Endothelial cell of umbilical vein (primary cell): ENCODE results near the gene CACNA2D3. TPM values are rescaled to one million over a fixed set of nuclear protein-coding genes. Genes with fewer than 3 reads are reported as not detected.

ENCODE experiments used
- BruUV-seq: library from RNA; stranded (reverse); fragments of 400-500 nt; replicated peaks from 2 replicates; lab custom pipeline; 2021; lab: Mats Ljungman, UMichigan
- CTCF ChIA-PET: fragments of 300-600, 350-600 bp; sonication (Branson Sonifier 250); formaldehyde crosslinking; loops from one replicate; lab custom pipeline; 2021; ENCODE audit warnings: antibody characterized with exemption, inconsistent platforms; lab: Charles Lee
- POLR2A ChIA-PET: fragments of 300-600, 350-600 bp; sonication (Branson Sonifier 250); formaldehyde crosslinking; loops from one replicate; lab custom pipeline; 2021; ENCODE audit warnings: antibody characterized with exemption, inconsistent platforms; lab: Charles Lee
- DNase-seq: peaks from one replicate; pipeline ENCODE4 v3.0.0-alpha.2; 2011; ENCODE audit warnings: low read depth, low spot score
- FAIRE-seq: peaks from 2 replicates; lab custom pipeline; 2011; peaks lifted over from hg19 to GRCh38; lab: Jason Lieb, UNC
- H2AFZ ChIP-seq: 2 replicates; pipeline ENCODE4 v1.6.0; 2012; ENCODE audit warnings: low read depth, low read length, control low read depth, inconsistent platforms
- H3K27ac ChIP-seq: 2 replicates; pipeline ENCODE4 v1.5.1; 2011; ENCODE audit warnings: low read depth, mild to moderate bottlenecking, control low read depth, low read length, moderate library complexity; ENCODE audit not compliant: insufficient read depth
- H3K27me3 ChIP-seq, 2 experiments: 2 replicates each; pipeline versions ENCODE4 v1.6.0 to v1.6.1; 2011; ENCODE audit warnings: low read length in 2 of 2, mixed read lengths in 1 of 2; ENCODE audit not compliant: control insufficient read depth in 2 of 2, insufficient read depth in 2 of 2
- H3K36me3 ChIP-seq, 2 experiments: 2 replicates in 1 of 2; 3 replicates in 1 of 2; pipeline ENCODE4 v1.5.1; 2011; ENCODE audit warnings: low read length in 2 of 2, mild to moderate bottlenecking in 1 of 2, moderate library complexity in 1 of 2; ENCODE audit not compliant: control insufficient read depth in 2 of 2, insufficient read depth in 2 of 2; ENCODE audit errors: extremely low read depth in 1 of 2
- H3K4me1 ChIP-seq: 3 replicates; pipeline ENCODE4 v1.5.1; 2011; ENCODE audit warnings: mild to moderate bottlenecking, low read length; ENCODE audit not compliant: control insufficient read depth, insufficient read depth; ENCODE audit errors: extremely low read depth
- H3K4me2 ChIP-seq: 2 replicates; pipeline ENCODE4 v1.6.1; 2011; ENCODE audit warnings: low read length, control low read depth, mixed read lengths; ENCODE audit not compliant: insufficient read depth
- H3K4me3 ChIP-seq, 3 experiments: fragments of 200-600 bp in 1 of 3; sonication (generic), shearing (Covaris generic) in 1 of 3; replicated peaks in 1 of 3; 2 replicates each; pipeline ENCODE4 v1.5.1; 2011 to 2016; ENCODE audit warnings: control low read depth in 3 of 3, low read length in 3 of 3, mild to moderate bottlenecking in 2 of 3, inconsistent platforms in 1 of 3, low read depth in 1 of 3, moderate library complexity in 1 of 3; ENCODE audit not compliant: insufficient read depth in 1 of 3
- H3K79me2 ChIP-seq: 2 replicates; pipeline ENCODE4 v1.6.0; 2012; ENCODE audit warnings: low read length, inconsistent platforms; ENCODE audit not compliant: control insufficient read depth, insufficient read depth
- H3K9ac ChIP-seq: replicated peaks from 2 replicates; pipeline ENCODE3; 2011; ENCODE audit warnings: low read length, control low read depth; ENCODE audit not compliant: insufficient read depth; ENCODE audit errors: extremely low read depth
- H3K9me1 ChIP-seq: replicated peaks from 3 replicates; pipeline ENCODE4 v1.6.0; 2011; ENCODE audit warnings: mild to moderate bottlenecking, low read length; ENCODE audit not compliant: control insufficient read depth, insufficient read depth; ENCODE audit errors: extremely low read depth
- H3K9me3 ChIP-seq: replicated peaks from 2 replicates; pipeline ENCODE4 v1.5.1; 2012; ENCODE audit warnings: low read length, inconsistent platforms; ENCODE audit not compliant: control insufficient read depth, insufficient read depth
- H4K20me1 ChIP-seq: replicated peaks from 2 replicates; pipeline ENCODE3; 2011; ENCODE audit warnings: mild to moderate bottlenecking, low read length; ENCODE audit not compliant: control insufficient read depth, insufficient read depth; ENCODE audit errors: extremely low read depth
- CTCF ChIP-seq, 2 donors: IDR thresholded peaks; 1 replicate in 1 of 2; 2 replicates in 1 of 2; pipeline ENCODE4 v1.5.1; 2011; ENCODE audit warnings: low read length in 2 of 2, mild to moderate bottlenecking in 2 of 2, moderate library complexity in 2 of 2, control low read depth in 1 of 2, inconsistent platforms in 1 of 2, low read depth in 1 of 2; ENCODE audit not compliant: insufficient read depth in 1 of 2; ENCODE audit errors: extremely low read depth in 1 of 2
- EZH2 ChIP-seq: IDR thresholded peaks from 2 replicates; pipeline ENCODE4 v1.6.1; 2012; ENCODE audit warnings: borderline replicate concordance, low read depth, mild to moderate bottlenecking, moderate library complexity, low read length, inconsistent platforms; ENCODE audit not compliant: severe bottlenecking
- FOS ChIP-seq: IDR thresholded peaks from 2 replicates; pipeline ENCODE4 v1.6.1; 2011; ENCODE audit warnings: mild to moderate bottlenecking, low read length, moderate library complexity, borderline replicate concordance; ENCODE audit not compliant: insufficient read depth
- GATA2 ChIP-seq: IDR thresholded peaks from 2 replicates; pipeline ENCODE4 v1.7.0; 2011; ENCODE audit warnings: low read depth, mild to moderate bottlenecking, moderate library complexity, mixed read lengths, low read length; ENCODE audit not compliant: insufficient read length, insufficient read depth
- JUN ChIP-seq: IDR thresholded peaks from 2 replicates; pipeline ENCODE4 v1.6.1; 2011; ENCODE audit warnings: borderline replicate concordance, low read depth; ENCODE audit not compliant: insufficient read length, insufficient read depth
- MAX ChIP-seq: IDR thresholded peaks from 2 replicates; pipeline ENCODE4 v1.6.1; 2011; ENCODE audit not compliant: insufficient read depth, insufficient read length
- MYC ChIP-seq: IDR thresholded peaks from one replicate; pipeline ENCODE4 v1.6.1; 2011; ENCODE audit warnings: mild to moderate bottlenecking, low read depth, low read length
- POLR2A ChIP-seq: IDR thresholded peaks from 2 replicates; pipeline ENCODE4 v1.6.1; 2012; ENCODE audit warnings: low read depth, mild to moderate bottlenecking, control low read depth, low read length
- POLR2AphosphoS5 ChIP-seq: IDR thresholded peaks from 2 replicates; pipeline ENCODE4 v1.6.1; 2012; ENCODE audit warnings: low read depth, mild to moderate bottlenecking, control low read depth, low read length, moderate library complexity; ENCODE audit not compliant: insufficient read depth
- dilution Hi-C: fragments of 300-500 bp; cut with MboI; formaldehyde crosslinking; loops from one replicate; pipeline ENCODE4 v1.15.0; 2019; ENCODE audit warnings: low sequenced_read_pairs; ENCODE audit not compliant: extremely low pct_ligation_motif_present
- intact Hi-C: fragments of 100-400 bp; cut with micrococcal nuclease; formaldehyde crosslinking; loops from one replicate; pipeline ENCODE4 v1.10.0; 2022
- polyA plus RNA-seq, 4 experiments: library from polyadenylated mRNA; depleted of rRNA in 3 of 4; stranded (reverse) in 3 of 4; unstranded in 1 of 4; fragments of >200 nt; gene quantifications; 2 replicates each; pipeline versions ENCODE4 v1.2.1 to v1.2.3, GENCODE V29; 2011 to 2012; ENCODE audit warnings: missing spikeins in 1 of 4
- total RNA-seq: library from RNA; stranded (reverse); gene quantifications from 2 replicates; pipeline ENCODE4 v1.2.3, GENCODE V29; 2021

CACNA2D3 gene
- total and polyA plus RNA-seq, 2 donors (not counting 3 experiments of a cell fraction or from before 2014, with no cell fraction given): not detected

- no peak for FAIRE-seq
- ChIA-PET POLR2A (no interaction called here), CTCF (no interaction called here)
Measured at GRCh38 chr3:54372232-54372631, 249.9 kb downstream of the CACNA2D3 start.

More at GRCh38 chr3:54372232-54372631, 249.9 kb downstream of the CACNA2D3 start:
- Histone ChIP-seq H4K20me1 (no peaks in the 10 kb centered on the region), H3K36me3 (no peaks in the 10 kb centered on the region), H3K4me2 (no peak overlapping the region), H3K4me3 (no peak overlapping the region), H3K9ac (no peak overlapping the region), H3K4me1 (no peaks in the 10 kb centered on the region), H3K79me2 (no peaks in the 10 kb centered on the region), H3K27me3 (no peaks in the 10 kb centered on the region), H2AFZ (no peak overlapping the region), H3K9me3 (no peaks in the 10 kb centered on the region), H3K27ac (no peak overlapping the region), H3K9me1 (no peaks in the 10 kb centered on the region)
- dilution Hi-C loops (no loop called here), intact Hi-C loops (no loop called here)
- no peak for DNase-seq
- no TSS peak for BruUV-seq
- no peak for TF ChIP-seq POLR2AphosphoS5
- no peak for TF ChIP-seq FOS
- TF ChIP-seq MAX: no peak
- no peak for TF ChIP-seq GATA2
- no peak for TF ChIP-seq POLR2A
- TF ChIP-seq MYC: no peak
- no peak for TF ChIP-seq JUN
- TF ChIP-seq EZH2: no peak
- no peak for TF ChIP-seq CTCF (IDR thresholded peaks at IDR 0.05; ENCODE audit: extremely low read depth in 1 of 2, insufficient read depth in 1 of 2, low read depth in 1 of 2, low read length in 2 of 2)
